NK-92 (cell line): ENCODE results near the gene NDUFAF4.

Experiments
- DNase-seq: peaks from one replicate; lab custom pipeline; 2025; ENCODE audit not compliant: unreplicated experiment; lab: John Stamatoyannopoulos, UW

NDUFAF4 gene

DNA sequence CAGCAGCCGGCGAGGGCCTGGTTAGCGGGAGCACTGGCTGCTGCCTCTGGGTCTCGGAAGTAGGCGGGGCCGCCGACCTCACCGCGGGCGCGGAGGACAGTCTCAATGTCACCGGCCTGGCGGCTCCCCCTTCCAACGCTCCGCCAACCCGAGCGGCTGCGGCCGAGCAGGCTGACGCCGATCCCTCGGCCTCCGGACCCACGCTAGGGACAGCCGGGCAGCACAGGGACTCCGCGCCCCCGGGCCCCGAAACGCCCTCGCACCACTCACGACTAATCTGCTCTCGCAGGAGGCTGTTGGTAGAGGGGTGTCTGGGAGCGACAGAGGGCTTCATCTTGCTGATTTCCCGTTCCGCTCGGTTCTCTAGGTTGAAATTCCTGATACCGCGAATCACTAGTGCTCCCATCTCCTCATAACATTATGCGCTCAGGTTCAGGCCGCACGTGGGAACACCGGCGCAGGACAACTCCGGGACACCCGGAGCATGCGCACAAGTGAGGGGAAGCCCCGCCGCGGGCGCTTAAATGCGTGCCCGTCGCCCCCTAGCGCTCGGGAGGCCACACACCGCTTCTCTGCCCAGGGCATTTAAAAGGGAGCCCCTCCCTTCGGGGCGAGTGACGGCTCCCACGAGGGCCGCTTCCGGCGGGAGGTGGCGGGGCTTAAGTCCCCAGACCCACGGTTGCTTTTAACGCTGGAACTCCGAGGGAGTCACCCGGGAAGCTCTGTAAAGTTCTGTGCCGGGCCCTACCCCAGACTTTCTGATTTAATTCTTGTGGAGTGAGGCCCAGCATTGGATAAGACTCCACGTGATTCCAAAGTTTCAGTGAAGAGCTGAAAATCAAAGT is at the start of gene NDUFAF4:
TSS of gene NDUFAF4 (minus strand) at position 496 of the 845 bp plus-strand sequence. CDS start at position 406, 90 bp downstream.
- peak; percentile 60 for DNase-seq

DNA sequence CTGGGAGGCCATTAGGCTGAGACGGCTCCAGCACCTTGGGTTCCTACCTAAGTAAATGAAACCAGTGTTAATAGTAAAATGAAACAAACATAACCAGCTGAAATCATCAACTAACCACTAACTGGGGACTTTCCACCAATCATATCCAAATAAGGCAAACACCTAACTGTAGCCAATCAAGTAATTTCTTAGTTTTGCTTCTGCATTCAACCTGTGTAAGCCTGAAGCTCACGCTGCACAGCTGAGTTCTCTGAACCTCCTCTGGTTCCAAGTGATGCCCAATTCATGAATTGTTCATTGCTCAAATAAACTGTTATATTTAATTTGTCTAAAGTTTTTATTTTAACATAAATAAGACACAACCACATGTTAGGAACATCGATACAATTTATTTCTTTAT is 49.4 kb upstream of the NDUFAF4 start:
- no peak for DNase-seq

DNA sequence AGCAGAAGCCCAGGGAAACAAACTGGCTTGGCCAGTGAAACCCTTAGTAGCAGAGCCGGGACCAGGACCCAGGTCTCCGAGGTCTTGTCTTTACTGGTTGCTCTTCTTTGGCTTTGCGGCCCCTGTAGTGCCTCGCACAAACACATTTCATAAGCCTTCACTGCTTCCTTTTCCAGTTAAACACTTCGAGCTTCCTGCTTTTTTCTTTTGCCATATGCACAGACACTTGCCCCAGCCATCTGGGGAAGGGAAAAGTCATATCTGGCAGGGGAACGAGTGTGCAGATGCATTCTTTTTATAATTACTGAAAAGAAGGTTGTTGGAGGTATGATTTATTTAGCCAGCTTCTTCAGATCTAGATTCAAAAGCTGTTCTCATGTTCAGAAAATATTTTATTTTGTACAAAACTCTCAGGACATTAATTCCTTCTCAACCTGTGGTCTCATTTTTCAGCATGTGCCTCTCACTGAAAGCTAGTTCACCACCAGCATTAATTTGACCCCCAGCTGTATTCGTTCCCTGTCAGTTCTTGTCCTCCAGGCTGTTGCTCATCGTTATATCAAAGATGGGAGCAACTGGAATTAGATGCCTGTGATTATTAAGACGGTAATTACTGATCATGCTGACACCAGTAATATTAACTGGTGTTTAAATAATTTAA is 46.0 kb upstream of the NDUFAF4 start:
- no peak for DNase-seq

DNA sequence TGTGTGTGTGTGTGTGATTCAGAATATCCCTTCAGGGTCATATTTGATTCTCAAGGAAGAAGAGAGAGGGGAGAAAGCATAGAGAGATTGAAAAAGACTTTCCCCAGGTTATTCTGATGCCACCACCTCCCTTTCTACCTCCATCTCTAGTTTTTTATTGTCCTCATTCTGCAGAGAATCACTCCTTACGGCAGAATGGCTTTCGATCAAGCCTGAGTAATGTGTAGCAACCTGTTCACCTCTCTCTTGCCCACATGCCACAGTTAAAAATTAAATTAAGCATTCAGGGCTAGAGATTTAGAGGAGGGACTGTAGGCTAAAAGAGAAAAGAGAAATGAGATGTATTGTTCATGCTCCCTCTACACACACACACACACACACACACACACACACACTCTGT is 45.0 kb upstream of the NDUFAF4 start:
- no peak for DNase-seq

DNA sequence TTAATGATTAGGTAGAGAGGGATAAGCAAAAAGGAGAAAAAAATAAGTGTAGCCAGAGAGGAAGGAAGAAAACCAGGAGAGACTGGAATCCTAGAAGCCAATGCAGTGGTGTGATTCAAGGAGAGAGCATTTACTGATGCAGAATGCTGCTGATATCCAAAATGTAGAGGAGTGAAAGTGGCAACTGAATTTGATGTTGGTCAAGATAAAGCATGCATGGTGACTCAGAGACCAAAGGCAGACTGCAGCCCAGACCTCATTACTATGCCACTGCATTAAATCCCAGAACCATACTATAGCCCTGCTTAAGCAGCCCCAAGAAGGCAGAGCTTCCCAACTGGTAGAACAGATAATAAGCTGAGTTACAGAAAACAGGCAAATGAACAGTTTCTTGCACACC is 42.6 kb upstream of the NDUFAF4 start:
- DNase-seq = no peak

DNA sequence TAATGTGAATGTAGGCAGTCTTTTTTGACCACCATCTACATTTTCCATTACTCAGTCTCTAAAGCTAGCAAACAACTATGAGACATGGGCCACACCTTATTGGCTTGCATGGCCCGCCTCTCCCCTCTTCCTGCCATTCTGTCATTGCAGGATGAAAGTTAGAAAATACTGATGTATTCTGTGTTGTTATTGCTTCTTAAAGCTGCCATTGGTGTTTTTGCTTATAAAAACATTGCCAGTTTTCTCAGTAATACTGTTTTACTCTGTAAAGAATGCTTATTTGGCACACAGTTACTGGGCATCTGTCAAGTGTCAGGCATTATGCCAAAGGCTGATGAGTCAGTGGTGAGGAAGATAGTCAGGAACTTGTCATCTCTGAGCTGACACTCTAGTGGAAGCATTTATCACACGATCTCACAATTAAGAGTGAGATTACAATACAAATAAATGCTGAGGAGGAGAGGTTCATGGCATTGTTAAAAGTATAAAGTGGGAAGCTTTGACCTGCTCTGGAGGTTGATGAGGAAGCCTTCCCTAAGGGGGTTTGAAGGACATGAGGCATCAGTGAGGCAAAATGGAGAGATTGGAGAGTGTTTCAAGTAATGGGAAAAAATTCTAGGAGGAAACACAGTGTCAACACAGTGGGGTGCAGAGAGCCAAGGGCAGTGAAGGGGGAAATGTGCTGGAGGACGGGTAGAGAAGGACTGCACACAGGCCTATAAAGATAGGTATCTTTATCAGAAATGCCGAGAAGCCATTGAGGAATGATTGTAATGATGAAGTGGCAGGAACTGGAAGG is 41.5 kb upstream of the NDUFAF4 start:
- no peak for DNase-seq

DNA sequence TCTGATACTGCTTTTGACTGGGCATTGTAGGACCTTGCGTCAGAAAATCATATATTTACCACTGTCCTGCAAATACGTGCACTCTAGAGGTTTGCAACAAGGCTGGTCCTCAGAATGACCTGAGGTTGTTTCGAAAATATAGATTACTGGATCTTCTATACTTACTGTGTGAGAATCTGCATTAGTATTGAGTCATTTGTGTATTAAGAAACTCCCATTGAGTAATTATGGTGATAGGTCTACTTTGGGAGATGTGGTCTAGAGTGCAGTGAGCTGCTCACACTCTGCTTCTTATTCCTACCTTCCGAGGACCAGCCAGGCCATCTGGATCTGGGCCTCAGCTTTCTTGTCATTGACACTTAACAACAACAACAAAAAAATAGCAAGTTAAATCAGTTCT is 36.4 kb upstream of the NDUFAF4 start:
- no peak for DNase-seq

DNA sequence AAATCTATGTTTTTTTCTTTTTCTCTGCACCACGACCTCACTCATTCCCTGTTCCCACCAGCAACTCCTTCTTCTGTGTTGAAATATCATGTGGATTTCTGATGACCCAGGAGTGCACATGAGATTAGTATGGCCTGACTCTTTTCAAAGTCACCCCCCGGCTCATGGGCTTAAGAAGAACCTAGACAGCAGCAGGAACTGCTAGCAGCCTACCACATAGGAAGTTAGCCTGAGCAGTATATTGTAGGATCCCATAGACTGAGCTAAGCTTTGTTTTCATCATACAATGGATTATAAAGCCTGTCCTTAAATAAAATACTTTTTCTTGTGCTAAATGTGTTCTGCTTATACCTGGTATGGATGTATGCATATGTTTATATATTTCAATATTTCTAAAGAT is 33.5 kb upstream of the NDUFAF4 start:
- no peak for DNase-seq

DNA sequence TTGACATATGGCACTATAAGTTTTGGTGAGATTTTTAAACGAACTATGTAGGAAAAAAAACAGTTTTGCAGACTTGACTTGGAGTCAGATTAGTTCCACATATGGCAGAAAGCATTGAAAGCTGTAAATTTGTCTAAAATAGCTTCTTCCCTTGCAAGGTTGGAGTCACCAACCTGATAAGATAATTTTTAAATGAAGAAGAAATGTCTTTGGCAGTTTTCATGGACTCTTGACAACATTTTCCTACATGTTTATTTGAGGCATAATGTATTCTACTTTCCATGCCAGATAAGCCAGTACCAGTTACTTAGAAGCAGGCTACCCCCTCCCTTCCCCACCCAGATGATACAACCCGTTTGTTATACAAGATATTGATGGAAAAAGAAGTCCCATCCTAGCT is 32.0 kb upstream of the NDUFAF4 start:
- DNase-seq = no peak

DNA sequence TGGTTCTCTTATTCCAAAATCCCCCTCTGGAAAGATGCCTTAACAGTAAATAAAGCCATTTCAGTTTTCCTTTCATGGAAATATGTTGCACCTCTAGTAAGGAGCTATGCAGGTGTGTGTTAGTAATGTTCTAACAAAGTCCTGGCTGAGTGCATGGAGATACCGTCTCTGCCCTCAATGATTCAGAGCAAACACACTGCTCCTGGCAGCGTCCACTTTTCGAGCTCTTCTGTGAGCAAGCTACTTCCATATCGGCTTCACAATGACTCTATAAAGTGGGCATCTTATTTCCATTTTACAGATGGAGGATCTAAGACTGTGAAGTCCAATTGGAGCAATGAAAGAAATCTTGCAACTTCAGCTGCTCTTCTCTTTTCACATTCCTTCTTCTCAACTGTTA is 30.0 kb upstream of the NDUFAF4 start:
- DNase-seq = no peak

DNA sequence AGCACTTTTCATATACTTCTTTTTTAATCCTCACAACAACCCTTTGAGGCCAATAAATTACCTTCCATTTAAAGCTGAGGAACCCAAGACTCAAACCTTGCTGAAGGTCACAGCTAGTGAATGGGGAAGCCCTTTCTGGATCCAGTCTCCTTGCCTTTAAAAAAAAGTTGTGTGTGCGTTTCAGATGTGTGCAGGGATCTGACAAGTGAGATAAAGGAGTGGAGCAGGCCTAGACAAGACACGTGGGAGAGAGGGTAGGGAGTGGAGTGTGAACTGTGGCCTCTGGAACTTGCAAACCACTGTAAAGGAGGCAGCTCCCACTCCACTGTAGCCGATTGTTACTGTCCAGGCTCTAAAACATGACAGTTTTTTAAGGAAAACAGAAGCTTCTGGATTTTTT is 28.7 kb upstream of the NDUFAF4 start:
- no peak for DNase-seq

DNA sequence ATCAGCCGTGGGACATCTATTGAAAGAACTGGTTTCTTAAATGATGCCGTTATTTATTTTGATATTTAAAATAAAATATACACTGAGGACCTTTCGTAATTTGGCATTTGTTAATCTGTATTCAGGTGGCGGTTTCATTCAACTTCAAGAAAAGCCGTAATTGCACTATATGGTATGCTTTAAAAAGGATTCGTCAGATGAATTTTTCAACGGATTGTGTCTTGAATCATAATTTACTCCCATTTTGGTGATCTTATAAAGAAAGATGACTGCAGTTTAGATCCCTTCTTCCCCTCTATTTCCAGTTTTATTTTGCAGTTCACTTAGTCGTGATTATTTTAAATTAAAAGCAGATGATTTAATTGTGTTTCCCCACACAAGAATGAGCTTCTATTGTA is 27.6 kb upstream of the NDUFAF4 start:
- DNase-seq = no peak

DNA sequence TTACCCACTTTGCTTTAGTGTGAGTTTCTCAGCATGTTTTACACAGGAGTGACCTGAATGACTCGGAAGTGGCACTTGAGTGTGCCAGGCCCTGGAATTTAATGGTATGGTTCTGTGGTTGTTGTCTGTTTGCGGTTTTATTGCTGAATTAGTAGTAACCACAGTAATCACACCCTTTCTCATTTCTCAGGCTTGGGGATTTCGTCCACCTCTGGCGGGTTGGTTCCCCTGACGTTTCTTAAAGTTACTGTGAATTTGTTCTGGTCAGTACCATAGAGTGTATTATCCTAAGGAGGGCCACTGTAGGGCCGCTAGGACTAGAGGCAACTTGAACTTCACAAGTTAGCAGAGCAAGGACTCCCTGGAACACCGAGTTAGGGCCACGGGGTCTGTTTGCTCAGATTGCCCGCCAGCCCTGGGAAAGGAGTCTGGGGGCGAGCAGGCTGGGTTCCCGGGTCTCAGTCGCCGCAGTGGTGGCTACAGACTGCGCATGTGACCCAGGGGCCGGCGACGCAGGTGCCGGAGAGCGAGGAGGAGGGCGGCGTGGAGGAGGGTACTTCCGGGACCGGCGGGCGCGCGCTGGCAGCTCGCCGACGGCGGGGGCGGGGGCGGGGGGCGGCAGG is 26.3 kb upstream of the NDUFAF4 start:
- DNase-seq = no peak

DNA sequence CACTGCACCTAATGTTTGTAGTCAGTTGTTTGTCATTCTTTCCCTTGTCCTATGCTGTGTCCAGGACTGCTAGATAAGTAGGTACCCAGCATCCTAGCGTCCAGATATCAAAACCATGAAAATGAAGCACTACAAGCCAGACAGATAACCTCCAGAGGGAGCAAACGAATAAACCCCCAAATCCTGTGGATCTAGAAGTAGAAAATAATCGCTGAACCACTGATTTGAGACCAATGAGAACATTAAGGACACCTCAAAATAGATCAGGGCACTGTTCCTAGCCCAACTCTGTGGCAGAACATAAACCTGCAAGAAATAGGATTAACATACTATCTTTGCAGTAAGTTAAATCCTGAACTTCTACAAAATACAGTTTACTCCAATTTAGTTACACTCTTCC is 25.7 kb upstream of the NDUFAF4 start:
- no peak for DNase-seq

DNA sequence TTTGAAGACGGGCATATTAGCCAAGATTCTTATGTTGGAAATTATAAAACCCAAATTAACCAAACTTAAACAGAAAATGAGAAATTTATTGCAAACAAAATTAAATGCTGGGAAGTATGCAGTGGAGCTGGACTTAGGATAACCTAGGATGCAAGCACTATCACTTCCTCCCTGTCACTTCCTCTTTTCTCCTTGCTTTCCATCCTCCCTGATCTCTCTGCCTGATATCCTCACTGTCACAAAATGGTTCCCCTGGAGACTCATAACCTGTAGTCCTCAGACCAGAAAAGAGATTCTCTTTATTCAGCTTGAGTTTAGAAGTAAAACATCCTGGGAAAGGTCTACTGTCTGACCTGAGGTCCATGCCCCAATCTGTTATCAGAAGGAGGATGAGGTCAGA is 19.4 kb upstream of the NDUFAF4 start:
- DNase-seq = no peak

DNA sequence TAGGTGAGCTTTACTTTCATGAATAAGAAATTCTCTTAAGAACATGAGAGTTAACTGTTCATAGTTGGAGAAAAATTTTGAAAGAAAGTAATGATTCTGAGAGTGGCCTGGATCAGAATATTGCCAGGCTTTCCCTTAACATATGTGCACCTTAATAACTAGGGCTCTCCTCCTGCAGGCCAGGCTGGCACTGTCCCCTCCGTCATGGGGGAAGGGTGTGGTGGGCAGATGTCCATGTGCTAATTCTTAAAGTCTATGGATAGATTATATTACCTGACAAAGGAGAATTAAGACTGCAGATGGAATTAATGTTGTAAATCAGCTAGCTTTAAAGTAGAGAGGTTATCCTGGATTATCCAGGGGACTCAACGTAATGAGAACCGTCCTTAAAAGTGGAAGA is 15.9 kb upstream of the NDUFAF4 start:
- DNase-seq = no peak

DNA sequence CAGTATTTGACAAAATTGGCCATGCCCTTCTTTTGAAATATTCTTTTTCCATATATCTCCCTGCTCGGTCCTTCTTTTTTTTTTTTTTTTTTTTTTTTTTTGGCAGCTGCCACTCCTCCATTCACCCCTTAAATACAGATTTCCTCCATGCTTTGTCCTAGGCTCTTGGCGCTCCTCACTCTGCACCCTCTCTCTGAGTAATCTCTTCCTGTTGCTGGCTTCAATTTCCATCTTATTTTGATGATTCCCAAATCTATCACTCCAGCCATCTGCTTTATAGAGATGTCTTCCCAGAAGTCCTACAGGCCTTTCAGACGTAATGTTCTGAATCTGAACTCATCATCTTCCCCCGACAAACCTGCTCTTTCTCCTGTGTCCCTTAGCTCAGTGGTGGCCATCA is 14.1 kb upstream of the NDUFAF4 start:
- no peak for DNase-seq

DNA sequence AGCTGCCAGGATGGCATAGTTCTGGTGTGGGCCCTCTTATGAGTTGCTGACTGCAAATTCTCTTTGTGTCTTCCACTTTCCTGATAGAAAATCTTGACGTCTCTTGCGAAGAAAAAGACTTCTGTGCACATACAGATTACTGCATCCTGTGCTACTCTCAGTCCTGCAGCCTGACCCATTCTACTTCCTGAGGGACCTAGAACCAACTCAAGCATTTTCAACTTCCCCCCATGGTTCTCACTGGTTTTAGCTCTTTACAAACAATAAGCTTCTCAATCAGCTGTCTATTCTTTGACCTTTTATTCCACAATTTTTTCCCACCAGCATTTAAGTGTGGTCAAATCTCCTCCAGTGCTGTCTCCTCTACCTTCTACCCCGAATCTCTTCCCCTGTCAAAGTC is 13.5 kb upstream of the NDUFAF4 start:
- no peak for DNase-seq

DNA sequence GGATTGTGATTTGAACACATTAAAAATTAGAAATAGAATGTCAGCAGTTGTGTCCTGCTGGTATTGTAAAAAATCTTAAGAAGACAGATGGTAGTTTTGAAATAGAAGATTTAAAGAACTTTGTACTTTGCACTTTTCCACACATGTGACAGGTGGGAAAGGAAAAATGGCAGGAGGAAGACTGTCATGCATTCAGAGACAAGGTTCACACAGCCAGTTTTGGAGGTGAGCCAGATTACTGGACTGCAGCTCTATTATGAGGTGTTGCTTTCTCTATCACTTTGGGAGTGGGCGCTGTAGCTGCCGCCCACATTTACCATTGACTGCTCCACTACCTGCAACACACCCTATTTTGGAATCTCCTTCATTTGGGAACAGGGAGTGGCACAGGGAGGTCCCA is 12.1 kb upstream of the NDUFAF4 start:
- DNase-seq = no peak

DNA sequence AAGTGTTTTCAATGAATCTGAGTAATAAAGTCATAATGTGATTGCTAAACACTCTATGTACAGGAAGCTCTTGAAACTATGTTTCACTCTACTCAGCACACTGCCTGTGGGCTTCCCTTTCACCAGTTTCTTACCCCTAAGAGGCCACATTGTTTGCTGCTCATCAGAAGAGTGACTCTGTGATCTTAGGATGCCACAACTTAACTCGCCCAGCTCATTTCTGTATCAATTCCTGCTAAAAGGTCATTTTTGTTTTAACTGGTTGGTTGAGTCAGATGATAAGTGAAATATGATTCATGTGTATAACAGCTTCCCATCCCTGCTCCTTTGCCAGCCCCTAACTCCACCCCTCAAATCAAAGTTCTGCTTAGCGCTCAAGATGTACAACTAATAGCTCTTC is 9.8 kb upstream of the NDUFAF4 start:
- no peak for DNase-seq

DNA sequence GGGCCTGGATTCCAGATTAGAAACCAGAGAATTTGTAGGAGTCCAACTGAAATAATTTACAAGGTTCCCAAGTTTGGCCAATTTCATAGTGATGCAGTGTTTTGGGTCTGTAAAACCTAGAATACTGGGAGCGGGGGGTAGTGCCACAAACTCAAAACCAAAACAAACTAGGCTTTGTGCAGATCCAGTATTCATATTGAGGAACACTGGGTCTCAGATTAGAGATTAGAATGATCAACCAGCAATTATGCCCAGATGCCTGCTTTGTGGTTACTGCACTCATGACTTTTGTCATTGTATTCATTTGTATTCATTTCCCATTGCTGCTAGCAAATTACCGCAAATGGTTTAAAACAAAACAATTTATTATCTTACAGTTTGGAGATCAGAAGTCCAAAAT is 3.2 kb upstream of the NDUFAF4 start:
- no peak for DNase-seq
